Uterus (tissue), 4 donors: ENCODE data around the gene C10orf95. TPM values are rescaled to one million over a fixed set of nuclear protein-coding genes. Genes with fewer than 3 reads are reported as not detected.

Source experiments
- DNase-seq, 2 donors: peaks; one replicate each; pipeline ENCODE4 v3.0.0-alpha.2; 2019 to 2020
- H3K27ac ChIP-seq, 2 donors: fragments of 200-600 bp; sonication (generic); 1 replicate in 1 of 2; 2 replicates in 1 of 2; pipeline ENCODE4 v1.5.1; 2016 to 2018
- H3K27me3 ChIP-seq, 2 donors: fragments of 200-600 bp; sonication (generic); one replicate each; pipeline ENCODE4 v1.5.1; 2018 to 2019; ENCODE audit warnings: control low read depth in 1 of 2
- H3K36me3 ChIP-seq, 2 donors: fragments of 200-600 bp; sonication (generic); one replicate each; pipeline ENCODE4 v1.5.1; 2019; ENCODE audit warnings: control low read depth in 1 of 2
- H3K4me1 ChIP-seq, 2 donors: fragments of 200-600 bp; sonication (generic); one replicate each; pipeline ENCODE4 v1.5.1; 2018 to 2019; ENCODE audit warnings: control low read depth in 1 of 2
- H3K4me3 ChIP-seq, 2 donors: fragments of 200-600 bp; sonication (generic); 1 replicate in 1 of 2; 2 replicates in 1 of 2; pipeline ENCODE4 v1.5.1; 2018 to 2019; ENCODE audit warnings: mild to moderate bottlenecking in 1 of 2
- H3K9me3 ChIP-seq, 2 donors: fragments of 200-600 bp; sonication (generic); one replicate each; pipeline ENCODE4 v1.5.1; 2019; ENCODE audit warnings: control low read depth in 1 of 2
- POLR2A ChIP-seq, 2 donors: fragments of 450-650 bp; IDR thresholded peaks; one replicate each; pipeline ENCODE4 v1.6.1; 2016; ENCODE audit warnings: antibody characterized with exemption in 2 of 2, mild to moderate bottlenecking in 1 of 2, moderate library complexity in 1 of 2
- intact Hi-C: fragments of 100-400 bp; cut with DNase I; formaldehyde crosslinking; loops from one replicate; pipeline ENCODE4 v1.15.1; 2023; ENCODE audit warnings: low total_unique reads
- total RNA-seq, 4 donors: library from RNA; depleted of rRNA in 3 of 4; stranded (reverse); fragments of >200 nt in 3 of 4; gene quantifications; one replicate each; pipeline versions ENCODE4 v1.1.0 to v1.2.4, GENCODE V29; 2014 to 2023
- TF ChIP-seq, protein P1 (sequence below), 4 experiments: fragments of 200-600 bp in 2 of 4; fragments of 450-650 bp in 2 of 4; sonication (generic) in 2 of 4; IDR thresholded peaks; one replicate each; pipeline ENCODE4 v1.5.1; 2016 to 2019; ENCODE audit warnings: antibody characterized with exemption in 4 of 4, mild to moderate bottlenecking in 2 of 4, moderate library complexity in 1 of 4
- donor health status: DM: yes; HTN: yes; CAD: no.

Gene C10orf95
- total RNA-seq, 4 donors from 2014 or later = 0.21 TPM; not detected in 3

DNA sequence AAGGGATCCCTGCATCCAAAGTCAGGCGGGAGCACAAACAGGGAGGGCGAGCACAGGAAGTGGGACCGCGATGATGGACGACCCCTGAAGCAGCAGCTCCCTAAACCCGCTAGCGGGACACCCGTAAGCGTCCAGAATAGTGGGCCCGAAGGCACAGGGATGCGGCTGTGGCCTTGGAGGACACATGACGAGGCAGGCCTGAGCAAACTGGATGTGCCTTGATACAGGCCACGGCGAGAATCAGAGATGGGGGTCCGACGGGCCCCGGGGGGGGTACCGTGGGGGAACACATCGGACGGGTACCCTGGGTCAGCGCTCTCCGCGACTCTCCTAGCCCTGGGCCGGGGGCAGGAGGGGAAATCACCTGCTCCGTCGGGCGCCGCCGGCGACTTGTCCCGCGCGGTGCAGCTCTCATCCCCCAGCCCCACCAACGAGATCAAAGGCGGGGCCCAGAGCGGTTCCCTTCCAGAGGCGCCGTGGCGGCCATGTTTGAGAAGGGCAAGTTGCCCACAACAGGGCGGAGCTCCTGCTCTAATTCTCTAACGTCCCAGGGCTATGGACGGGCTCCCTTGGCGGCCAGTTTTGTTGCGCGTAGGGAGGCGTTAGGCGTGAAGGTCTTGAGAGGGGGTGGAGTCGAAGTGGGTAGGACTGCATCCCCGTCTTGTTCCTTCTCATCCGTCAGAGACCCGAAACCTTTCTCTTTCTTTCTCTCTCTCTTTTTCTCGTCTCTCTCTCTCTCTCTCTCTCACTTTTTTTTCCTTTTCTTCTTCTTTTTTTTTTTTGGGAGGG, 19.0 kb downstream of the C10orf95 start, which contains the start of gene CUEDC2:
Gene CUEDC2, minus strand, starts transcription at position 413 of the 789 bp plus-strand sequence. CDS start 7,386 bp downstream, outside the sequence.
- H3K4me3 ChIP-seq = peak within 1 kb of the TSS; percentile 73 to 100
- H3K36me3 ChIP-seq = no peaks in the 10 kb centered on the region
- peaks cover 0 to 7% of the 10 kb centered on the region in 2 donors for H3K4me1 ChIP-seq
- DNase-seq = peak; percentile 97 to 98
- TF ChIP-seq POLR2A (IDR thresholded peaks at IDR 0.05) = peak in 1 of 2 donors; percentile 52
- TF ChIP-seq, protein P1, sequence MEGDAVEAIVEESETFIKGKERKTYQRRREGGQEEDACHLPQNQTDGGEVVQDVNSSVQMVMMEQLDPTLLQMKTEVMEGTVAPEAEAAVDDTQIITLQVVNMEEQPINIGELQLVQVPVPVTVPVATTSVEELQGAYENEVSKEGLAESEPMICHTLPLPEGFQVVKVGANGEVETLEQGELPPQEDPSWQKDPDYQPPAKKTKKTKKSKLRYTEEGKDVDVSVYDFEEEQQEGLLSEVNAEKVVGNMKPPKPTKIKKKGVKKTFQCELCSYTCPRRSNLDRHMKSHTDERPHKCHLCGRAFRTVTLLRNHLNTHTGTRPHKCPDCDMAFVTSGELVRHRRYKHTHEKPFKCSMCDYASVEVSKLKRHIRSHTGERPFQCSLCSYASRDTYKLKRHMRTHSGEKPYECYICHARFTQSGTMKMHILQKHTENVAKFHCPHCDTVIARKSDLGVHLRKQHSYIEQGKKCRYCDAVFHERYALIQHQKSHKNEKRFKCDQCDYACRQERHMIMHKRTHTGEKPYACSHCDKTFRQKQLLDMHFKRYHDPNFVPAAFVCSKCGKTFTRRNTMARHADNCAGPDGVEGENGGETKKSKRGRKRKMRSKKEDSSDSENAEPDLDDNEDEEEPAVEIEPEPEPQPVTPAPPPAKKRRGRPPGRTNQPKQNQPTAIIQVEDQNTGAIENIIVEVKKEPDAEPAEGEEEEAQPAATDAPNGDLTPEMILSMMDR (IDR thresholded peaks at IDR 0.05) = peak in 3 of 4 experiments; percentile 8 to 19 (median 9)
- H3K9me3 ChIP-seq = no peaks in the 10 kb centered on the region
- intact Hi-C loops = no loop called here
- H3K27me3 ChIP-seq = no peaks in the 10 kb centered on the region
- peak within 1 kb of the TSS; percentile 80 to 89 for H3K27ac ChIP-seq

DNA sequence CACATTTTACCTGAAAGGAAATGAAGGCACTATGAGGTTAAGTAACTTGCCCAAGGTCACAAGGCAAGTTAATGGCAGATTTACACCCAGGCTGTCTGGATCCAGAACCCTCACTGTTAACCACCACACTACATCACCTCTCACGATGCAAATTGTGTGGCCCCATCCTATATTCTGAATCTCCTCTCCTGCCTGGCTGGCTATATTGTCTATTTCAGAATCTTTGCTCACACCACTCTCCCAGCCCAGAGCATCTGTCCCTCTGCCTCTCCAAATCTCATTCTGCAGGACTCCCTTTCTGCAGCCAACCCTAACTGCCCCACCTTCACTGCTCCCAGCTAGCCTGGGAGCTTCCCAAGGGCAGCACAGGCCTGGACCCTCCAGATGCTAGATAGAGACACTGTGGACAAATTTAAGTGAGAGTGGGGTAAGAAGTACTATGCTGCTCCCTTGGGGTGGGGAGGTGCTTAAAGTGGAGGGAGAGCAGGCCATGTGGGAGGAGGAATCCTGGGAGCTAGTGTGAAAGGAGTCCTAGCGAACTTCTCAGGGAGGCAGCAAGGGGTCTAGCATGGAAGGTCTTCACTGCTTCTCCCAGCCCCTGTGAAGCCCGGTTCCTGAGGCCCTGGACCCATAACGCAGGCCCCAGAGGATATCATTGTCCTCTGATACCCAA, 19.8 kb downstream of the C10orf95 start:
- intact Hi-C loops = no loop called here
- Histone ChIP-seq H3K27me3 (no peaks in the 10 kb centered on the region), H3K9me3 (no peaks in the 10 kb centered on the region), H3K4me3 (peak overlapping the region; percentile 73 to 100), H3K36me3 (no peaks in the 10 kb centered on the region), H3K4me1 (peaks cover 0 to 7% of the 10 kb centered on the region in 2 donors), H3K27ac (peak overlapping the region; percentile 80 to 89)
- TF ChIP-seq, protein P1 (IDR thresholded peaks at IDR 0.05) = no peak
- TF ChIP-seq POLR2A (IDR thresholded peaks at IDR 0.05) = no peak
- DNase-seq = no peak

DNA sequence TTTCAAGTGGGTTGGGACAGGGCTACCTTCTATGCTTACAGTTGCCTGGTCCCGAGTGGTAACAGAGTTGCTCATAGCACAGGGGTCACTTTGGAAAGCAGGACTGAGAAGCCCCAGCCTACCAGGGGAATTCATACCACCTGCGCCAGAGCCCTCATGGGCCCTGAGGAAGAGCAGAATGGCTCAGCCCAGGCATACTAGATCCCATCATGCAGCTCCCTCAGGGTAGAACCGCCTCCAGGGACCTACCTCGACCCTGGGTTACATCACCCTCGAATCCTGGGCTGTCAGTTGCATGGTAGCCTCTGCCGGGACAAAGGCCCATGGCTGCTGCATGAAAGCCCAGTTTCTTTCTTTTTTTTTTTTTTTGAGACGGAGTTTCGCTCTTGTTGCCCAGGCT, 21.9 kb downstream of the C10orf95 start:
- Histone ChIP-seq H3K4me1 (peaks cover 0 to 7% of the 10 kb centered on the region in 2 donors), H3K27ac (no peak overlapping the region), H3K27me3 (no peaks in the 10 kb centered on the region), H3K36me3 (no peaks in the 10 kb centered on the region), H3K4me3 (no peak overlapping the region), H3K9me3 (no peaks in the 10 kb centered on the region)
- TF ChIP-seq, protein P1 (IDR thresholded peaks at IDR 0.05) = no peak
- TF ChIP-seq POLR2A (IDR thresholded peaks at IDR 0.05) = no peak
- DNase-seq = no peak
- intact Hi-C loops = no loop called here

DNA sequence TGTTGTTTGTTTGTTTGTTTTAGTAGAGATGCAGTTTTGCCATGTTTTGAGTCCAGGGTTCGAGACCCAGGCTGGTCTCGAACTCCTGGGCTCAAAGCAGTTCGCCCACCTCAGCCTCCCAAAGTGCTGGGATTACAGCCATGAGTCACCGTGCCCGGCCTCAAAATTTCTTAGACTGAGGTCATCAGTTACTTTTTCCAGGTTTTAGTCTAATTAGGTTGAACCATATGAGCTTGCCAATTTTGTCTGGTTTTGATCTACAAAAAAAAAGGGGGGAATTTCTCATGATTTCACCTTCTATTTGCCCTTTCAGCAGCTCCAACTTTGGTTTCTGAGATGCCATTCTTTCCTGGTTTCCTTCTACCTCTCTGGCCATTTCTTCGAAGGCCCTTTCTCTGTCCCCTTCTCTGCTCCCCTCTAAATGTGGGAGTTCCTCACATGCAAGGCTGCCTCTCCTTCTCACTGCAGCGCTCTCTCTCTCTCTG, 24.5 kb downstream of the C10orf95 start:
- no peak for TF ChIP-seq POLR2A (IDR thresholded peaks at IDR 0.05)
- TF ChIP-seq, protein P1 (IDR thresholded peaks at IDR 0.05) = no peak
- no peaks in the 10 kb centered on the region for H3K9me3 ChIP-seq
- no peak overlapping the region for H3K27ac ChIP-seq
- H3K4me1 ChIP-seq = peaks cover 0 to 11% of the 10 kb centered on the region in 2 donors
- DNase-seq = no peak
- no peaks in the 10 kb centered on the region for H3K36me3 ChIP-seq
- intact Hi-C loops = no loop called here
- H3K4me3 ChIP-seq = no peak overlapping the region
- H3K27me3 ChIP-seq = no peaks in the 10 kb centered on the region

DNA sequence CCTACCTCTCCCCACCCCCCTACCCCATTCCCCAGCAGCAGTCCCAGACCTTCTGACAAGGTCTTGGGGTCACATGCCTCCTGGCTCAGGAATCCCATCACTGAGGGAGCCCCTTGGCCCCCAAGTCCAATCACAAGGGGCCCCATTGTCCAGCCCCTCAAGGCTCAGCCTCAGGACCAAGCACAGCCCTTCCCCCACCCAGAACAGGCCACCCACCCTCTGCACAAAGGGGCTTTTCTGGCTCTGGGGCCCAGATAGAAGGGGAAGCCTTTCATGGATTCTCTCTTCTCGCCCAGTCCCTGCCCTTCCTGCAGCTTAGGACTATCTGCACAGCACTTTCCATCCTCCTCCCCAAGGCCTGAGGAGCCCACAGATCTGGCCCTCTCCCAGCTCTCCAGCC, 25.9 kb downstream of the C10orf95 start:
- TF ChIP-seq, protein P1 (IDR thresholded peaks at IDR 0.05) = no peak
- no peak for TF ChIP-seq POLR2A (IDR thresholded peaks at IDR 0.05)
- no peak overlapping the region for H3K27ac ChIP-seq
- H3K36me3 ChIP-seq = no peaks in the 10 kb centered on the region
- no peak overlapping the region for H3K4me3 ChIP-seq
- peaks cover 0 to 5% of the 10 kb centered on the region in 2 donors for H3K4me1 ChIP-seq
- H3K9me3 ChIP-seq = no peaks in the 10 kb centered on the region
- no peaks in the 10 kb centered on the region for H3K27me3 ChIP-seq
- intact Hi-C loops = no loop called here
- no peak for DNase-seq
